Adrenal gland (tissue), 12 donors: Measurements from ENCODE around the gene NHERF2. TPM values are rescaled to one million over a fixed set of nuclear protein-coding genes. Genes with fewer than 3 reads are reported as not detected.

Source experiments
- DNase-seq, 7 donors: peaks; one replicate each; pipeline ENCODE4 v3.0.0-alpha.2; 2019 to 2020
- H3K27ac ChIP-seq, 5 donors: fragments of 200-600 bp; sonication (generic) in 4 of 5; 1 replicate in 3 of 5; 2 replicates in 2 of 5; pipeline versions ENCODE4 v1.5.1 to v1.8.0; 2016 to 2020; ENCODE audit warnings: mild to moderate bottlenecking in 1 of 5
- H3K27me3 ChIP-seq: fragments of 200-600 bp; 2 replicates; pipeline ENCODE4 v1.8.0; 2021
- H3K36me3 ChIP-seq, 2 donors: fragments of 200-600 bp; replicated peaks in 1 of 2; 1 replicate in 1 of 2; 2 replicates in 1 of 2; pipeline versions ENCODE4 v1.5.1 to v1.8.0; 2018 to 2022
- H3K4me1 ChIP-seq, 2 donors: fragments of 200-600 bp; replicated peaks in 1 of 2; 1 replicate in 1 of 2; 2 replicates in 1 of 2; pipeline versions ENCODE4 v1.5.1 to v1.8.0; 2018 to 2021
- H3K4me3 ChIP-seq, 4 donors: fragments of 200-600 bp; sonication (generic) in 3 of 4; one replicate each; pipeline ENCODE4 v1.5.1; 2016 to 2018
- H3K9me3 ChIP-seq, 3 donors: fragments of 200-600 bp; sonication (generic) in 1 of 3; replicated peaks in 1 of 3; 1 replicate in 2 of 3; 2 replicates in 1 of 3; pipeline versions ENCODE4 v1.5.1 to v1.8.0; 2016 to 2021
- POLR2A ChIP-seq, 2 donors: fragments of 450-650 bp; IDR thresholded peaks; one replicate each; pipeline ENCODE4 v1.6.1; 2017; ENCODE audit warnings: antibody characterized with exemption in 2 of 2, mild to moderate bottlenecking in 2 of 2, moderate library complexity in 1 of 2
- WGBS, 4 donors: extraction: QIAGEN DNeasy Blood & Tissue Kit in 2 of 4; methylation state at CpG; one replicate each; pipeline versions ENCODE4 v1.1.5 to v1.1.7; 2013 to 2017; 5-methylcytosine and 5-hydroxymethylcytosine counted together
- intact Hi-C, 2 donors: fragments of 100-400 bp; cut with DNase I; formaldehyde crosslinking; loops; one replicate each; pipeline versions ENCODE4 v1.14.1 to v1.15.0; 2022 to 2023
- polyA plus RNA-seq, 3 donors: library from polyadenylated mRNA; stranded (reverse); fragments of 200-250 nt in 2 of 3; fragments of 350-450 nt in 1 of 3; fragmentation: Illumina TruSeq in 1 of 3; extraction: RNeasy Lipid Tissue Mini Kit (QIAGEN cat#74804) in 1 of 3; gene quantifications; one replicate each; pipeline ENCODE4 v1.2.3, GENCODE V29; 2013 to 2014
- total RNA-seq, 9 donors: library from RNA; depleted of rRNA in 4 of 9; stranded (reverse); fragments of >200 nt in 4 of 9; fragments of 120-200 nt in 1 of 9; fragmentation: NEBNext Ultra II Directional in 1 of 9; extraction: Animal tissue kit (Norgen Biotek cat#: 25700) in 1 of 9; gene quantifications; one replicate each; pipeline versions ENCODE4 v1.1.0 to v1.2.4, GENCODE V29; 2013 to 2023
- TF ChIP-seq, protein P1 (sequence below), 6 experiments: fragments of 450-650 bp in 4 of 6; fragments of 200-600 bp in 2 of 6; sonication (generic) in 1 of 6; IDR thresholded peaks; 1 replicate in 5 of 6; 2 replicates in 1 of 6; pipeline versions ENCODE4 v1.5.1 to v1.8.0; 2016 to 2021; ENCODE audit warnings: antibody characterized with exemption in 6 of 6, mild to moderate bottlenecking in 2 of 6, moderate library complexity in 1 of 6
- donor health status: healthy with polysubstance abuse.
- donor health status: Bipolar disorder and iron deficiency.
- donor health status: DM: yes; HTN: yes; CAD: no.
- donor health status: DM: no; HTN: no; CAD: no.
- donor health status: DM: no; HTN: no; CAD: no.
- donor health status: DM: yes; HTN: yes; CAD: no.

The NHERF2 gene
- total and polyA plus RNA-seq, 12 donors = 12.5 to 263 (median 67.7) TPM

DNA sequence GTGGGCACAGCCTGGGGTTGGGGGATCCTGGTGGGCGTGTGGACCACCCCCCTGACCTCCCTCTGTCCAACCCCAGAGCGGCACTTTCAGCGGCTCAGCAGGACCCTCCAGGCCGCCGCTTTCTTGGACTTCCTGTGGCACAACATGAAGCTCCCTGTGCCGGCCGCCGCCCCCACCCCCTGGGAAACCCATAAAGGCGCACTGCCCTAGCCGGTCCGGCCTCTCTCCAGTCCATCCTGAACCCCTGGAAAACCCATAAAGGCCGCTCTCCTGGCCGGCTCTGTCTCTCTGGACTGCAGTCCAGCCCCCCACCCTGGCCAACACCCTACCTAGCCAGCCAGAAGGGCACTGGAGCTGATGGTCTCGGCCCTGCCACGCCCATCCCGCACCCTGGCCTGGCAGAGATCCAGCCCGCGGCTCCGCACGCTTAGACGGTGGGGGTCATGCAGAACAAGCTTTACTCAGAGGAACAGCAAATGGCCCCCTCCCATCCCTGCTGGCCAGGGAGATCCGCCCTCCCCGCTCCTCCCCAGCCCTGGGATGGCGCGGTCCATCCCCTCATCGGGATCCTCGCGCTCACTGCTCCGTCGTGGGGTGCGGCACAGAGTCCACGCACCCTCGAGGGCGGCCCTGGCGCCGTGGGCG lies 48.1 kb upstream of the NHERF2 start:
- Histone ChIP-seq H3K4me3 (no peak overlapping the region), H3K4me1 (peaks cover 0 to 7% of the 10 kb centered on the region in 2 donors), H3K27me3 (peaks cover 26% of the 10 kb centered on the region), H3K9me3 (no peaks in the 10 kb centered on the region), H3K36me3 (peaks cover 0 to 47% of the 10 kb centered on the region in 2 donors), H3K27ac (no peak overlapping the region)
- intact Hi-C loops = no loop called here
- no peak for DNase-seq
- no peak for TF ChIP-seq POLR2A (IDR thresholded peaks at IDR 0.05)
- TF ChIP-seq, protein P1, sequence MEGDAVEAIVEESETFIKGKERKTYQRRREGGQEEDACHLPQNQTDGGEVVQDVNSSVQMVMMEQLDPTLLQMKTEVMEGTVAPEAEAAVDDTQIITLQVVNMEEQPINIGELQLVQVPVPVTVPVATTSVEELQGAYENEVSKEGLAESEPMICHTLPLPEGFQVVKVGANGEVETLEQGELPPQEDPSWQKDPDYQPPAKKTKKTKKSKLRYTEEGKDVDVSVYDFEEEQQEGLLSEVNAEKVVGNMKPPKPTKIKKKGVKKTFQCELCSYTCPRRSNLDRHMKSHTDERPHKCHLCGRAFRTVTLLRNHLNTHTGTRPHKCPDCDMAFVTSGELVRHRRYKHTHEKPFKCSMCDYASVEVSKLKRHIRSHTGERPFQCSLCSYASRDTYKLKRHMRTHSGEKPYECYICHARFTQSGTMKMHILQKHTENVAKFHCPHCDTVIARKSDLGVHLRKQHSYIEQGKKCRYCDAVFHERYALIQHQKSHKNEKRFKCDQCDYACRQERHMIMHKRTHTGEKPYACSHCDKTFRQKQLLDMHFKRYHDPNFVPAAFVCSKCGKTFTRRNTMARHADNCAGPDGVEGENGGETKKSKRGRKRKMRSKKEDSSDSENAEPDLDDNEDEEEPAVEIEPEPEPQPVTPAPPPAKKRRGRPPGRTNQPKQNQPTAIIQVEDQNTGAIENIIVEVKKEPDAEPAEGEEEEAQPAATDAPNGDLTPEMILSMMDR (IDR thresholded peaks at IDR 0.05) = no peak
- 82 to 91% (median 82%) methylated on average over 12 to 37 of the region's 37 CpGs for WGBS, 4 donors

DNA sequence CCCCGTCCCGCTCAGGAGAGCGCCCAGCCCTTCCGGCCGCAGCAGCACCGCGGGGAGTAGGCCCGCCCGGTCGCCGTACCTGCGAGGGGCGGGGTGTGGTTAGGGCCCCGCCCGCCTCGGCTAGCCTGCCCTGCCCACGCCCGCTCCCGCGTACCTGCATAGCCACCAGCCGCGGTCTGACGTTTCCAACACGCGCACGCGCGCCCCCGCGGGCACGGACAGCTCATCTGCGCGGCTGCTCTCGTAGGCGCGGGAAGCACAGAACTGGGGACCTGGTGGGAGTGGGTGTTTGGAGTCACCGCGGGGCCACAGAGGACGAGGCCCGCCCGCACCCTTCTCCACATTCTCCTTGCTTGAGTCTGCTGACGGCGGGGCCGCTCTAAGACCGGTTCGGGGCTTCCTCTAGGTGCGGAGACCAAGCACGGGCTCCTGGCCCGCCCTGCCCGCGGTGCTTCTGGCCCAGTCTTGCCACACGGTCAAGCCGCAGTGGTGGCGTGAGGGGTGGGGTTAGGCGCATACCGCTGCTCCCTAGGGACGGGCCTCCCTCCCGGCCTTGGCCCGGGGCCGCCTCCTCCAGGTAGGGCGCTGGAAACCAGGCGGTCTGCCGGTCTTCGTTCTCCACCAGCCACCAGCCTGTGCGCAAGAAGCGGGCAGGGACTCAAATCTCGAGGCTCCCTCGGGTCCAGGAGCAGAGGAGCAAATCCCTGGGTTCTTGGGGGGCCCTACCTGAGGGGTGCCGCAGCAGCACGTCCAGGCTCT lies 47.3 kb upstream of the NHERF2 start:
- Histone ChIP-seq H3K27ac (no peak overlapping the region), H3K36me3 (peaks cover 0 to 42% of the 10 kb centered on the region in 2 donors), H3K4me3 (no peak overlapping the region), H3K9me3 (no peaks in the 10 kb centered on the region), H3K4me1 (peaks cover 0 to 8% of the 10 kb centered on the region in 2 donors), H3K27me3 (peaks cover 26% of the 10 kb centered on the region)
- DNase-seq = no peak
- 37 to 54% (median 40%) methylated on average over 16 to 70 of the region's 70 CpGs for WGBS, 4 donors
- no peak for TF ChIP-seq POLR2A (IDR thresholded peaks at IDR 0.05)
- TF ChIP-seq, protein P1 (IDR thresholded peaks at IDR 0.05) = no peak
- intact Hi-C loops = no loop called here

DNA sequence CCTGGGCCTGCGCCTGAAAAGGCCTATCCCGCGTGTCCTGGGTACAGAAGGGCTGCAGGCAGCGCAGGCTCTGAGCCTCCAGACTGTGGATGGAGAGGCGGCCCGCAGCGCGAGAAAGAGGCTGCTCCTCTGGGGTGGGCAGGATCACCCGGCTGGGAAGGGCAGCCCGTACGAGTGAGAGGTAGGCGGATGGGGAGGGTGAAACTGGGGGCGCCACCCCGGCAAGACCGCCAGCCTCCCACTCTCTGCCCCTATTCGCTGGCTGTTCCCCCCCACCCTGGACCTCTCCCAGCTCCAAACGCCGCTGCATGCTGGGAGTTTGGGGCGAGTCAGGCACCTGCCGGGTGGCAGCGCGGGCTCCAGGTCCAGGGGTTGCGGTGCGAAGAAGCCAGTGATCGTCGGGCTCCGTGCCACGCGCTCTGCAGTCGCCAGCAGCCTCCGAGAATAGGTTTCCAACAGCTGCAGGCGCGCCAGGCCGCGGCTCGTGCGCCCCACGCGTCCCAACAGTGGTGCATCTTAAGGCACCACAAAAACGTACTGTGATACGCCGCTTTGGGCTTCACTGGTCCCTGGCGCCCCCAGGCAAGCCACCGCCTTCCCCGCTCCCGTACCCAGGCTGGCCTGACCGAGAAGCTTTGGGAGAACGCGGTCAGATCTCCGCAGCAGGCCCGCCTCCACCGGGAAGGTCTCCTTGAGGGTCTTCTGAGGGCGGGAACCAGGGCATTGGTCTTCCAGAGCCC lies 46.5 kb upstream of the NHERF2 start:
- WGBS, 4 donors = 5 to 19% (median 9%) methylated on average over 14 to 53 of the region's 53 CpGs

More for the DNA sequence above, 46.5 kb upstream of the NHERF2 start:
- H3K27ac ChIP-seq = no peak overlapping the region
- H3K27me3 ChIP-seq = peaks cover 26% of the 10 kb centered on the region
- intact Hi-C loops = no loop called here
- peaks cover 0 to 36% of the 10 kb centered on the region in 2 donors for H3K36me3 ChIP-seq
- no peak for DNase-seq
- peaks cover 0 to 16% of the 10 kb centered on the region in 2 donors for H3K4me1 ChIP-seq
- no peaks in the 10 kb centered on the region for H3K9me3 ChIP-seq
- TF ChIP-seq, protein P1 (IDR thresholded peaks at IDR 0.05) = no peak
- TF ChIP-seq POLR2A (IDR thresholded peaks at IDR 0.05) = no peak
- no peak overlapping the region for H3K4me3 ChIP-seq
